Endothelial cell of hepatic sinusoid (primary cell): ENCODE measurements around the gene MAML2.

Experiments
- in situ Hi-C: cut with HindIII; loops from 2 replicates; pipeline ENCODE4 v1.10.0; 2017; ENCODE audit warnings: low sequenced_read_pairs

Gene MAML2

GRCh38 chr11:96111308-96111707 is 231.7 kb downstream of the MAML2 start:
- in situ Hi-C loops, result no loop called here

- in situ Hi-C loops, result no loop called here
Observed at GRCh38 chr11:96110302-96110701, 232.7 kb downstream of the MAML2 start.

- in situ Hi-C loops, result no loop called here
Observed at GRCh38 chr11:96109331-96110030, 233.5 kb downstream of the MAML2 start.

GRCh38 chr11:96107143-96107824 is 235.7 kb downstream of the MAML2 start:
- in situ Hi-C loops, result no loop called here

- in situ Hi-C loops, result no loop called here
Observed at GRCh38 chr11:96106645-96107044, 236.3 kb downstream of the MAML2 start.

- in situ Hi-C loops, result no loop called here
Observed at GRCh38 chr11:96105944-96106343, 237.1 kb downstream of the MAML2 start.

GRCh38 chr11:96105197-96105895 is 237.6 kb downstream of the MAML2 start:
- in situ Hi-C loops, result no loop called here

GRCh38 chr11:96104496-96104895 is 238.5 kb downstream of the MAML2 start:
- in situ Hi-C loops, result loop anchor here (5.0 kb wide), 1 partner anchor 33 kb away; no protein-coding TSS in a partner anchor

GRCh38 chr11:96103721-96104120 is 239.3 kb downstream of the MAML2 start:
- in situ Hi-C loops, result loop anchor here (5.0 kb wide), 1 partner anchor 34 kb away; no protein-coding TSS in a partner anchor

- in situ Hi-C loops, result loop anchor here (5.0 kb wide), 1 partner anchor 34 kb away; no protein-coding TSS in a partner anchor
Observed at GRCh38 chr11:96103102-96103501, 239.9 kb downstream of the MAML2 start.

- in situ Hi-C loops, result loop anchor here (5.0 kb wide), 1 partner anchor 35 kb away; no protein-coding TSS in a partner anchor
Observed at GRCh38 chr11:96102664-96103078, 240.3 kb downstream of the MAML2 start.

- in situ Hi-C loops, result loop anchor here (5.0 kb wide), 1 partner anchor 36 kb away; no protein-coding TSS in a partner anchor
Observed at GRCh38 chr11:96101146-96101545, 241.8 kb downstream of the MAML2 start.

- in situ Hi-C loops, result no loop called here
Observed at GRCh38 chr11:96098511-96099241, 244.3 kb downstream of the MAML2 start.

- in situ Hi-C loops, result no loop called here
Observed at GRCh38 chr11:96097844-96098421, 245.1 kb downstream of the MAML2 start.

- in situ Hi-C loops, result no loop called here
Observed at GRCh38 chr11:96096360-96096759, 246.6 kb downstream of the MAML2 start.

- in situ Hi-C loops, result no loop called here
Observed at GRCh38 chr11:96095884-96096303, 247.1 kb downstream of the MAML2 start.

GRCh38 chr11:96094156-96094555 is 248.8 kb downstream of the MAML2 start:
- in situ Hi-C loops, result no loop called here

GRCh38 chr11:96092511-96092910 is 250.5 kb downstream of the MAML2 start:
- in situ Hi-C loops, result no loop called here

GRCh38 chr11:96091476-96091875 is 251.5 kb downstream of the MAML2 start:
- in situ Hi-C loops, result no loop called here

- in situ Hi-C loops, result no loop called here
Observed at GRCh38 chr11:96090711-96091110, 252.3 kb downstream of the MAML2 start.
